GM21723 (cell line): ENCODE measurements around the gene DDIT4.

Experiments used
- ATAC-seq: cut with Tn5 transposase; IDR thresholded peaks from one replicate; pipeline ENCODE4 v1.9.1; 2021; ENCODE audit warnings: mild to moderate bottlenecking, moderate library complexity; ENCODE audit not compliant: unreplicated experiment

DDIT4 gene

GRCh38 chr10:72248468-72249151, 25.1 kb upstream of the DDIT4 start:
- peak; percentile 83 for ATAC-seq

- ATAC-seq, result peak; percentile 11
Observed at GRCh38 chr10:72249176-72249862, 24.4 kb upstream of the DDIT4 start.

GRCh38 chr10:72250666-72251065, 23.1 kb upstream of the DDIT4 start:
- ATAC-seq, result no peak

- no peak for ATAC-seq
Observed at GRCh38 chr10:72251635-72252034, 22.1 kb upstream of the DDIT4 start.

- no peak for ATAC-seq
Observed at GRCh38 chr10:72252972-72253371, 20.8 kb upstream of the DDIT4 start.

- ATAC-seq, result no peak
Observed at GRCh38 chr10:72253578-72253977, 20.1 kb upstream of the DDIT4 start.

GRCh38 chr10:72254813-72255568, 18.7 kb upstream of the DDIT4 start:
- no peak for ATAC-seq

GRCh38 chr10:72255977-72256729, 17.6 kb upstream of the DDIT4 start:
- no peak for ATAC-seq

GRCh38 chr10:72257051-72257892, 16.5 kb upstream of the DDIT4 start:
- peak; percentile 24 for ATAC-seq

- ATAC-seq, result no peak
Observed at GRCh38 chr10:72258617-72259016, 15.1 kb upstream of the DDIT4 start.

- no peak for ATAC-seq
Observed at GRCh38 chr10:72259491-72260238, 14.1 kb upstream of the DDIT4 start.

GRCh38 chr10:72260239-72260975, 13.3 kb upstream of the DDIT4 start:
- ATAC-seq, result peak; percentile 54

GRCh38 chr10:72260976-72261783, 12.5 kb upstream of the DDIT4 start:
- ATAC-seq, result peak; percentile 46

GRCh38 chr10:72261784-72262404, 11.8 kb upstream of the DDIT4 start:
- peak; percentile 9 for ATAC-seq

GRCh38 chr10:72263613-72264241, 10.0 kb upstream of the DDIT4 start:
- no peak for ATAC-seq

- no peak for ATAC-seq
Observed at GRCh38 chr10:72264536-72264935, 9.2 kb upstream of the DDIT4 start.

- no peak for ATAC-seq
Observed at GRCh38 chr10:72265508-72265907, 8.2 kb upstream of the DDIT4 start.
